ENCODE measurements around the gene MVP. TPM values are rescaled to one million over a fixed set of nuclear protein-coding genes. Genes with fewer than 3 reads are reported as not detected.

Gene MVP
- total RNA-seq, 3 donors from 2014 or later, result 307 to 552 (median 529) TPM

GRCh38 chr16:29802416-29802935 lies 17.8 kb upstream of the MVP start:
- H3K4me3 ChIP-seq, result no peak overlapping the region
- H3K9me3 ChIP-seq, result no peaks in the 10 kb centered on the region
- no peak for ATAC-seq
- peaks cover 9% of the 10 kb centered on the region for H3K36me3 ChIP-seq (ENCODE audit: low read depth)
- no peak for DNase-seq
- intact Hi-C loops (cut with DNase I, micrococcal nuclease), result no loop called here
- TF ChIP-seq CTCF (IDR thresholded peaks at IDR 0.05), result no peak
- peaks cover 8% of the 10 kb centered on the region for H3K4me1 ChIP-seq (ENCODE audit: low read depth)

GRCh38 chr16:29804020-29804419 lies 16.2 kb upstream of the MVP start:
- H3K9me3 ChIP-seq, result no peaks in the 10 kb centered on the region
- ATAC-seq (no peak), DNase-seq (peak in 1 of 3 donors; percentile 27)
- H3K4me1 ChIP-seq (ENCODE audit: low read depth), result peaks cover 18% of the 10 kb centered on the region
- peaks cover 9% of the 10 kb centered on the region for H3K36me3 ChIP-seq (ENCODE audit: low read depth)
- intact Hi-C loops (cut with DNase I, micrococcal nuclease), result no loop called here
- TF ChIP-seq CTCF (IDR thresholded peaks at IDR 0.05), result no peak
- H3K4me3 ChIP-seq, result no peak overlapping the region

DNA sequence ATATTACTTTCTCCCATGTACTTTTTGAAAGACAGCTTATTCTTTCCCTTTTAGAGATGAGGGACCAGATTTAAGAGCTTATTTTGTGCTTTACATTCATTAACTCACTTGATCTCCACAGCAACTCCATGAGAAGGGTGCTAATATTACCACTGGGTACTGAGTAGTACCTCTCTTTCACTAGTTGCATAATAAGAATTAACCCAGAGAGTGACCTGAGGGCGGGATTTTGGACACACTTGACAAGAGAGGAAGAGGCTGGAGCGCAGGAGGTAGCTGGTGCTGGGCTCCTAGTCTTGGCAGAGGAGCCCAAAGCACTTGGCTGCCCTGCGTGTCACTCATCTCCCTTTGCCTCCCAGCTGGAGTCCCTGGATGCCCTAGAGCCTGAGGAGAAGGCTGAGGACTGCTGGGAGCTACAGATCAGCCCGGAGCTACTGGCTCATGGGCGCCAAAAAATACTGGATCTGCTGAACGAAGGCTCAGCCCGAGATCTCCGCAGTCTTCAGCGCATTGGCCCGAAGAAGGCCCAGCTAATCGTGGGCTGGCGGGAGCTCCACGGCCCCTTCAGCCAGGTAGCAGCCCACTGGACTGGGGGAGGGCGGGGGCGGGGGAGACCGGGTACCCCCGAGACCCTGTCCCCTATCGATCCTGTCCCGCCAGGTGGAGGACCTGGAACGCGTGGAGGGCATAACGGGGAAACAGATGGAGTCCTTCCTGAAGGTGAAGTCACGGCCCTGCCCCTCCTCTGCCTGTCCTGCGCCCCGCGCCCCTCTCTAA lies 15.6 kb upstream of the MVP start:
- DNase-seq (peak in 2 of 3 donors; percentile 59 to 69), ATAC-seq (no peak)
- H3K4me1 ChIP-seq (ENCODE audit: low read depth), result peaks cover 24% of the 10 kb centered on the region
- H3K36me3 ChIP-seq (ENCODE audit: low read depth), result peaks cover 7% of the 10 kb centered on the region
- no peak for TF ChIP-seq CTCF (IDR thresholded peaks at IDR 0.05)
- H3K9me3 ChIP-seq, result no peaks in the 10 kb centered on the region
- intact Hi-C loops (cut with DNase I, micrococcal nuclease), result no loop called here
- peak overlapping the region; percentile 65 for H3K4me3 ChIP-seq

- peak; percentile 85 for ATAC-seq
- Histone ChIP-seq H3K4me3 (peak overlapping the region; percentile 65), H3K36me3 (ENCODE audit: low read depth) (no peaks in the 10 kb centered on the region), H3K9me3 (no peaks in the 10 kb centered on the region), H3K4me1 (ENCODE audit: low read depth) (peaks cover 33% of the 10 kb centered on the region)
- DNase-seq, result peak; percentile 98 to 99 (median 99)
- intact Hi-C loops (cut with DNase I, micrococcal nuclease), result no loop called here
- no peak for TF ChIP-seq CTCF (IDR thresholded peaks at IDR 0.05)
Observed at GRCh38 chr16:29805232-29806098, 14.8 kb upstream of the MVP start.

- DNase-seq (no peak), ATAC-seq (peak; percentile 17)
- Histone ChIP-seq H3K36me3 (ENCODE audit: low read depth) (no peaks in the 10 kb centered on the region), H3K4me3 (peak within 1 kb of the TSS; percentile 65), H3K9me3 (no peaks in the 10 kb centered on the region), H3K4me1 (ENCODE audit: low read depth) (peaks cover 39% of the 10 kb centered on the region)
- intact Hi-C loops (cut with DNase I, micrococcal nuclease), result no loop called here
- no peak for TF ChIP-seq CTCF (IDR thresholded peaks at IDR 0.05)
Observed at GRCh38 chr16:29806099-29806579, 14.1 kb upstream of the MVP start, which contains the start of gene MAZ. Gene MAZ (plus strand): TSS chr16:29806529. CDS start chr16:29806702, 173 bp downstream.
